CD1c-positive myeloid dendritic cell (primary cell): Measurements from ENCODE around the gene MCOLN1.

Experiments used
- DNase-seq: peaks from one replicate; pipeline ENCODE4 v3.0.0-alpha.2; 2016; ENCODE audit errors: extremely low spot score

Gene MCOLN1

DNA sequence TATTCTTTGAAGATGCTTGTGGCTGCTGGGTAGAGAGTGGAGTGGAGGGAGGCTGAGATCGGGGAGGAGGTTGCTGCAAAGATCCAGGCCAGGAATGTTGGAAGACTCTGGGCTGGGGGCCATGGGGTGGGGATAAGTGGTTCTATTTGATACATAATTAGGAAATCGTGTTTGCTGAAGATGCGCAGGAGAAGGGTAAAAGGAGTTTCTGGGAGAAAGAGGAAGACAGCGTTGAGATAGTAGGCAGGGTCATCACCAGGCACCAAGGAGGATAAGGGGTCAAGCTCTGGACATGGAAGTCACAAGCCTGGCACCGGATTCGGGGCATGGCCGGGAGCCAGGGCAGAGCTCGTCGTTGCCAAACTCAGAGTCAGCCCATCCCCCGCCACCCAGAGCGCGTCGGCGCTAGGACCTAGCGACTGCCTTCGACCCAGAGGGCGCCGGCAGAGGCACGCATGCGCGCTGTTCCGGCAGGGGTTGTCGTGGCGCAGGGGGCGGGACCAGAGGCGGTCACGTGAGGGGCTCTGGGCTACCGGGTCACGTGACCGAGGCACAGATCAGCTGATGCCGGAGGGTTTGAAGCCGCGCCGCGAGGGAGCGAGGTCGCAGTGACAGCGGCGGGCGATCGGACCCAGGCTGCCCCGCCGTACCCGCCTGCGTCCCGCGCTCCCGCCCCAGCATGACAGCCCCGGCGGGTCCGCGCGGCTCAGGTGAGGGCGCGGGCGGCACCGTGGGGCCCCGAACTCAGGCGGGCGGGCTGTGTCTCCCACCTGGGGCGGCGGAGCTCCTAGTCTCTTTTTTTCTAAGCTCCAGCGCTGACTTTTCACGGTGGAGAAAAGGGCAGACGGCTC lies at the start of gene MCOLN1:
TSS of gene MCOLN1 (plus strand) at position 553 of the 851 bp plus-strand sequence. CDS start at position 680, 127 bp downstream.
- DNase-seq: peak; percentile 99

DNA sequence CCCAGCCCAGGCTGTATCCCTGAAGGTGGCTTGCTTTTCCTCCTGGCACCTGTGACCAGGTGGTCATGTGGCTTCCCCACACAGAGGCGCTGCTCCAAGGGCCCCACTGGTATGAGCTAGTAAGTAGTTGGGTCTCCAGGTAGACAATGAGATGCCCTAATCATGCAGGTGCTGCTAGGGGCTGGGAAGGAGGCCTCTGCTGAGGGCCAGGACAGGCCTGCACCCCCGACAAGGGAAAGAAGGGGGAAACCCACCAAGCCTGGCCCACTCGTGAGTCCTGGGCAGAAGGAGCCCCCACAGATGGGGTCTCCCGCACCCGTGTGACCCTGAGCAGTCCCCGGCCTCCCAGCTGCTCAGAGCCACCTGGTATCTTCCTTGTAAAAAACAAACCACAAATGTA lies 46.8 kb upstream of the MCOLN1 start:
- DNase-seq: no peak

DNA sequence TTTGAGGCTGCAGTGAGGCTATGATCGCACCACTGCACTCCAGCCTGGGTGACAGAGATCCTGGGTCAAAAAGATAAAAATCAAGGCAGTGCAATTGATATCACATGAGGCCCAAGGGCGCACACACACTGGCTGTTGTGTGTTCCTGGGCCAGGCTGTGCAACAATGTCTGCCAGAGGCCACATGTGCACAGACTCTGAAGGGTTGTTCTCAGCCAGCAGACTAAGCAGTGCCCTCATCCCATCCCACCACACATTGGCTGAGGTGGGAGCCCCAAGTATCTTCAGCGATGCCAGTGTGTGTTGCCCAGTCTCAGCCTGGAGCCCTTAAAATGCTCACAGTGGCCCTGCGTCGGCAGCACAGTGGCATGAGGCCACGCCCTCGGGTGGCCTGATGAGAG lies 46.2 kb upstream of the MCOLN1 start:
- DNase-seq: no peak

- no peak for DNase-seq
These were observed 45.5 kb upstream of the MCOLN1 start for GRCh38 chr19:7476777-7477494.

- DNase-seq: no peak
These were observed 44.7 kb upstream of the MCOLN1 start for GRCh38 chr19:7477758-7478157.

GRCh38 chr19:7478173-7478842 lies 44.1 kb upstream of the MCOLN1 start:
- no peak for DNase-seq

- no peak for DNase-seq
These were observed 43.6 kb upstream of the MCOLN1 start for GRCh38 chr19:7478843-7479227.

- peak; percentile 5 for DNase-seq
These were observed 42.0 kb upstream of the MCOLN1 start for GRCh38 chr19:7480222-7480969.

- peak; percentile 49 for DNase-seq
These were observed 41.5 kb upstream of the MCOLN1 start for GRCh38 chr19:7480970-7481255.

DNA sequence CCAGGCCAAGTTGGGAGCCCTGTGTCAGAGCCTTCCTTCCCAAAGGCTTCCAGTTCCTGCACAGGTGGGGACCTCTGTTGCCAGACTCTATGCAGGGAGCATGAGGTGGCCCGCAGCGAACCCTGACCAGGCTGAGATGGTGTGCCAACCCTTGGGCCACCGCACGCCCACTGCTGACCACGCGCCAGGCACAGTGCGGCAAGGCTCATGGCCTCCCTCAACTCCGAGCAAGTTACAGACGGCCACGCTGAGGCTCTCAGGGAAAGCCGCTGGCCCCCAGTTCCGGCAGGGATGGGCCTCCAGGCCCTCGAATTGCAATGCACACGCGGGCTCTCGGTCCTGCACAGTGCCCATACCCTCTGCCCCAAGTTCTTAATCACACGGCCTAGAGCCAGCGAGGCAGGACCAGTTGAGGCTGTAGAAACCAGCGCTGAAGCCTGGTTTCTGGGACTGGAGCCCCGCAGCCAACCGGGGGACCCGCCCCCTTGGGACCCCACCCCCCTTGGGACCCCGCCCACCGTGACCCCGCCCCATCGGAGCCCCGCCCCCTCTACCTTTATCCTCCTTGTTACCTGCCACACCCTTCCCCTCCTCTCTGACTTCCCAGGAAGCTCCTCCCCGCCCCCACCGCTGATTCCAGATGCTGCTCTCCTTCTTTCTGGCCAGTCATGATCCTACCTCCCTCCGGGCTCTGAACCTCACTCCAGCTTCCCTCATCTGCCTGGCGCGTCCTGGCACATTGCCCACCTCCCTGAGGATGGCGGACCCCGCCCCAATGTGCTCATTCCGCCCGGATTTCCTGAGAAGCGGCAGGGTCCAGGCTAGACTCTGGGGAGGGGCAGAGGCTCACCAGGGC lies 39.6 kb upstream of the MCOLN1 start:
- DNase-seq: peak; percentile 34

DNA sequence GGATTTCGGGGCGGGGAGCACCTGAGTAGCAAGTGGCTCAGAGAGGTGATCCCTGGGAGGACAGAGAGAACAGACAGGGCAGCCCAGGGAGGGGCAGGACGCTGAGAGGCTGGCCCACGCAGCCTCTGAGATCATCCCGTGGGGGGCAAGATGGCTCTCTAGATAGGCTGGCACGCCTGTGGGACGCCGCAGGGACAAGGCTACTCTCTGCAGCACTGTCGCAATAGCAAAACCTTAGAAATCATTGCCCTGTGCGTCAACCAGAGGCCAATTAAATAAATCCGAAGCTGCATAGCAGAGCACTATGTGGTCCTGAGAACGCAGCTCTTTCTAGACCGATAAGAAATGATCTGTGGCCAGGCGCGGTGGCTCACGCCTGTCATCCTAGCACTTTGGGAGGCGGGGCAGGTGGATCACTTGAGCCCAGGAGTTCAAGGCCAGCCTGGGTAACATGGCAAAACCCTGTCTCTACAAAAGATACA lies 38.7 kb upstream of the MCOLN1 start:
- DNase-seq: no peak

DNA sequence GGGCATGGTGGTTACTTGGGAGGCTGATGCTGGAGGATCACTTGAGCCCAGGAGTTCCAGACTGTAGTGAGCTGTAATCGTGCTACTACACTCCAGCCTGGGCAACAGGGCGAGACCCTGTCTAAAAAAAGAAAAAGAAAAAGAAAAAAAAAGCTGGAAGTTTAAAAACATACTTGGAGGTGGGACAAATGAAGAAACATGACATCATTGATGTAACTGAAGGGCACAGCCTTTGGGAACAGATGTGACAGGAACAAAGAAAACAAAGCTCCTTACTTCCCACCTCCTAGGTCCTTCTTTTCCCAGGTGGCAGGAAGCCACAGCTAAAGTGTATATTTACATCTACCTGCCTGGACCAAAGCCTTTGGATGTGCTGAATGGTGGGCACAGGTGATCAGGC lies 35.5 kb upstream of the MCOLN1 start:
- DNase-seq: no peak

DNA sequence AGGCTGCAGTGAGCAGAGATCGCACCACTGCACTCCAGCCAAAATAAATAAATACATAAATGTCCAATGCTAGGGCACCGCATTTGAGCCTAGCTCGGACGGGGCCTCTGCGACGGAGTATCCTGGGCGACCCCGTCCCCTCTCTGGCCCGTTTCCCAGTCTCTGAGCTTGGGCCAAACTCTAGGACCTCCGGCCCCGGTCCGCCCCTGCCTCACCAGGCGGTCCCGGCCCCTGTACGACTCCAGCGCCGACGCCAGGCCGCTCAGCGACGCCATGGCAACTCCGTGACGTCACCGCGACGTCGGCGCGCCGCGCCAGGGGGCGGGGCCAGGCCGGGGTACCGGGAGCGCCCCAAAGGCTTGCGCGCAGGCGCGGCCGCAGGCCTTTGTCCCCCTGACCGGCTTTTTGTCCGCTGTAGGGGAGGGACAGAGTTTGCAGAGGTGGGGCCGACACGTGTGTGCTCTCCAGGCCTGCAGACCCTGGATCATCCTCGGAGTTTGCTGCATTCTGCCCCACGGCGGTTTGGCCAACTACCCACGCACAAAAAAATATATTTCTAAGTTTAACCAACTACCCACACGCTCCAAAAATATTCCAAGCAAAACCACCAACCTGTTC lies 33.6 kb upstream of the MCOLN1 start, which contains the start of gene PEX11G:
TSS of gene PEX11G (minus strand) at position 300 of the 618 bp plus-strand sequence. CDS start at position 275, 25 bp downstream.
- peak; percentile 94 for DNase-seq

DNA sequence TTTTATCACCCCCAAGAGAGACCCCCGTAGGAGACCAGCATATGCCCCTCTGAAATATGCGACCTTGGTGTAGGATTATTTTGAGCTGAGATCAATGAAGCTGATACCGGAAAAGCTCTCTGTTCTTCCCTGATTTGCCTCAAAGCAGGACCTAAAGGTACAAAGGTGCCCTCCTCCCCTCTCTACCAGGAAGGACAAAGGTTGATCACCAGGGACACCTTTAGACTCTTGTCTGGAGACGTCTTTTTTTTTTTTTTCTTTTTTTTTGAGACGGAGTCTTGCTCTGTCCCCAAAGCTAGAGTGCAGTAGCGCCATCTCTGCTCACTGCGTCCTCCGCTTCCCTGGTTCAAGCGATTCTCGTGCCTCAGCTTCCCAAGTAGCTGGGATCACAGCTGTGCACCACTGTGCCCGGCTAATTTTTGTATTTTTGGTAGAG lies 32.8 kb upstream of the MCOLN1 start:
- DNase-seq: no peak

GRCh38 chr19:7492142-7492541 lies 30.3 kb upstream of the MCOLN1 start:
- DNase-seq: peak; percentile 90

GRCh38 chr19:7492558-7492957 lies 29.9 kb upstream of the MCOLN1 start:
- no peak for DNase-seq

GRCh38 chr19:7494416-7495098 lies 27.9 kb upstream of the MCOLN1 start:
- DNase-seq: no peak

DNA sequence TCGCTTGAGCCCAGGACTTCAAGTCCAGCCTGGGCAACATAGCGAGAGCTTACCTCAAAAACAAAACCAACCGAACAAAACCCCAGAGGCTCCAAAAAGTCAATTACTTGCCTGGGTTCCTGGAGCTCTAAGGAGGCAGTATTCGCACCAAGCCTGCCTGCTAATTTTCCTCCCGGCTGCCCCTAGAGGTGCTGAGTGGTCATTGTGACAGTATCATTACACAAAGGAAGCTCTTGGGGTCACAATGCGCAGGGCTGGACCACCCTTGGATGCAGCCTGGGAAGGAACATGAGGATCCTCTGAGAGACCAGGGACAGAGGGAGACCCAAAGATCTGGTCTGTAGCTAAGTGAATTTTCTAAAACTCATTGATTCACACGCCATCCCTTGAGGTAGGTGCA lies 25.1 kb upstream of the MCOLN1 start:
- DNase-seq: peak; percentile 18

DNA sequence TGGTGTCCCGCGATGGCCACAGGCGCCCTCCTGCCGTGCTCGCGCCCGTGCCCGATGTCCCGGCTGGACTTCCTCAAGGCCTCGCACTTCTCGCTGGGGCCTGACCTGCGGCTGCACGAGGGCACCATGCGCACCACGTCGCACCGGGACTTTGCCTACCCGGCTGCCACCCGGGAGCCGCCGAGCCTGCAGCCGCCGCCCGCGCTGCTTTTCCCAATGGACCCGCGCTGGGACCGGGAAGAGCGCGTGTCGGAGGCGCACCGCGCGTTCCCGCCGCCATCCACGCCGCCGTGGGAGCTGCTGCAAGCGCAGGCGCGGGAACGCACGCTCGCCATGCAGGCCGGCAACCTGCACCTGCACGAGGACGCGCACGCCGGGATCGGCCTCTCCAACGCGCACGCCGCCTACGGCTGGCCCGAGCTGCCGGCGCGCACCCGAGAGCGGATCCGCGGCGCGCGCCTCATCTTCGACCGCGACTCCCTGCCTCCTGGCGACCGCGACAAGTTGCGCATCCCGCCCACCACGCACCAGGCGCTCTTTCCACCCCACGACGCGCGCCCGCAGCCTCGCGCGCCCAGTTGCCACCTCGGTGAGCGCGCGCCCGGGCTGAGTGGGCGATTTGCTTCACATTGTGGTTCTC lies 21.5 kb upstream of the MCOLN1 start:
- peak; percentile 63 for DNase-seq
